Activated CD8-positive, alpha-beta memory T cell treated with anti-CD3 and anti-CD28 coated beads, Interleukin-2, amount 50 U/mL, for 48 hours (primary cell): ENCODE results near the gene GRSF1.
"Not testable (repeated sequence)": the region's sequence is repeated elsewhere in the genome, so short reads cannot be mapped to it uniquely, and the experiment has no call there.

Experiments used
- DNase-seq: peaks from one replicate; pipeline ENCODE4 v3.0.0-alpha.2; 2020

The GRSF1 gene

GRCh38 chr4:70839589-70840093 lies at the start of gene GRSF1:
Gene GRSF1 (minus strand): TSS chr4:70839890. CDS start chr4:70839827, 63 bp downstream.
- DNase-seq, result peak; percentile 95

- DNase-seq, result no peak
Observed at GRCh38 chr4:70885174-70885573, 45.5 kb upstream of the GRSF1 start.

- no peak for DNase-seq
Observed at GRCh38 chr4:70880739-70881138, 41.0 kb upstream of the GRSF1 start.

GRCh38 chr4:70877556-70877955 lies 37.9 kb upstream of the GRSF1 start:
- no peak for DNase-seq

GRCh38 chr4:70874268-70875156 lies 34.8 kb upstream of the GRSF1 start:
- no peak for DNase-seq

GRCh38 chr4:70873216-70873615 lies 33.5 kb upstream of the GRSF1 start:
- no peak for DNase-seq

GRCh38 chr4:70868778-70869177 lies 29.1 kb upstream of the GRSF1 start:
- no peak for DNase-seq

GRCh38 chr4:70863099-70863790 lies 23.6 kb upstream of the GRSF1 start:
- no peak for DNase-seq

- no peak for DNase-seq
Observed at GRCh38 chr4:70859066-70859465, 19.4 kb upstream of the GRSF1 start.

- DNase-seq, result no peak
Observed at GRCh38 chr4:70858454-70858853, 18.8 kb upstream of the GRSF1 start.

GRCh38 chr4:70855464-70855863 lies 15.8 kb upstream of the GRSF1 start:
- DNase-seq, result no peak

- DNase-seq, result no peak
Observed at GRCh38 chr4:70849291-70849690, 9.6 kb upstream of the GRSF1 start.

- DNase-seq, result no peak
Observed at GRCh38 chr4:70844180-70844579, 4.5 kb upstream of the GRSF1 start.

GRCh38 chr4:70842761-70843435 lies 3.2 kb upstream of the GRSF1 start:
- DNase-seq, result no peak

- DNase-seq, result no peak
Observed at GRCh38 chr4:70841951-70842350, 2.3 kb upstream of the GRSF1 start.

GRCh38 chr4:70841211-70841610 lies 1.5 kb upstream of the GRSF1 start:
- DNase-seq, result no peak

- DNase-seq, result not testable (repeated sequence)
Observed at GRCh38 chr4:70840631-70841030, 941 bp upstream of the GRSF1 start.

GRCh38 chr4:70840137-70840536 lies 447 bp upstream of the GRSF1 start:
- DNase-seq, result peak; percentile 82

GRCh38 chr4:70838666-70839588 lies 763 bp downstream of the GRSF1 start:
- peak; percentile 81 for DNase-seq

- DNase-seq, result no peak
Observed at GRCh38 chr4:70838204-70838603, 1.5 kb downstream of the GRSF1 start.

GRCh38 chr4:70836081-70836480 lies 3.6 kb downstream of the GRSF1 start:
- DNase-seq, result no peak

GRCh38 chr4:70833675-70834074 lies 6.0 kb downstream of the GRSF1 start:
- DNase-seq, result no peak
